HG03103 (cell line): ENCODE results near the gene CIAO2A.
"Not testable (repeated sequence)": the region's sequence is repeated elsewhere in the genome, so short reads cannot be mapped to it uniquely, and the experiment has no call there.

Experiments used
- ATAC-seq: cut with Tn5 transposase; IDR thresholded peaks from one replicate; pipeline ENCODE4 v1.9.1; 2021; ENCODE audit warnings: low read depth; ENCODE audit not compliant: unreplicated experiment

The CIAO2A gene

GRCh38 chr15:64112073-64112772 lies 18.6 kb upstream of the CIAO2A start:
- no peak for ATAC-seq

GRCh38 chr15:64111679-64112050 lies 18.0 kb upstream of the CIAO2A start:
- no peak for ATAC-seq

GRCh38 chr15:64110950-64111678 lies 17.5 kb upstream of the CIAO2A start:
- no peak for ATAC-seq

GRCh38 chr15:64110108-64110701 lies 16.6 kb upstream of the CIAO2A start:
- not testable (repeated sequence) for ATAC-seq

- no peak for ATAC-seq
Observed at GRCh38 chr15:64107337-64107736, 13.7 kb upstream of the CIAO2A start.

- ATAC-seq = no peak
Observed at GRCh38 chr15:64105113-64105704, 11.6 kb upstream of the CIAO2A start.

- ATAC-seq = no peak
Observed at GRCh38 chr15:64102497-64102896, 8.9 kb upstream of the CIAO2A start.

- ATAC-seq = no peak
Observed at GRCh38 chr15:64100958-64101357, 7.3 kb upstream of the CIAO2A start.

- no peak for ATAC-seq
Observed at GRCh38 chr15:64099379-64099778, 5.7 kb upstream of the CIAO2A start.

GRCh38 chr15:64096668-64097384 lies 3.2 kb upstream of the CIAO2A start:
- ATAC-seq = no peak

GRCh38 chr15:64095795-64096667 lies 2.4 kb upstream of the CIAO2A start, which contains the start of gene SNX1:
Gene SNX1 (plus strand): TSS chr15:64095982. CDS start chr15:64096014, 32 bp downstream.
- ATAC-seq = no peak

- no peak for ATAC-seq
Observed at GRCh38 chr15:64095431-64095794, 1.8 kb upstream of the CIAO2A start.

GRCh38 chr15:64092864-64093626 lies 593 bp downstream of the CIAO2A start:
- no peak for ATAC-seq

- no peak for ATAC-seq
Observed at GRCh38 chr15:64092075-64092820, 1.4 kb downstream of the CIAO2A start.

GRCh38 chr15:64090527-64090926 lies 3.1 kb downstream of the CIAO2A start:
- no peak for ATAC-seq

- no peak for ATAC-seq
Observed at GRCh38 chr15:64089543-64090280, 3.9 kb downstream of the CIAO2A start.

- ATAC-seq = no peak
Observed at GRCh38 chr15:64082757-64083156, 10.9 kb downstream of the CIAO2A start.

- ATAC-seq = not testable (repeated sequence)
Observed at GRCh38 chr15:64073496-64073895, 20.1 kb downstream of the CIAO2A start.
